ENCODE measurements around the gene KLK1.

KLK1 gene

DNA sequence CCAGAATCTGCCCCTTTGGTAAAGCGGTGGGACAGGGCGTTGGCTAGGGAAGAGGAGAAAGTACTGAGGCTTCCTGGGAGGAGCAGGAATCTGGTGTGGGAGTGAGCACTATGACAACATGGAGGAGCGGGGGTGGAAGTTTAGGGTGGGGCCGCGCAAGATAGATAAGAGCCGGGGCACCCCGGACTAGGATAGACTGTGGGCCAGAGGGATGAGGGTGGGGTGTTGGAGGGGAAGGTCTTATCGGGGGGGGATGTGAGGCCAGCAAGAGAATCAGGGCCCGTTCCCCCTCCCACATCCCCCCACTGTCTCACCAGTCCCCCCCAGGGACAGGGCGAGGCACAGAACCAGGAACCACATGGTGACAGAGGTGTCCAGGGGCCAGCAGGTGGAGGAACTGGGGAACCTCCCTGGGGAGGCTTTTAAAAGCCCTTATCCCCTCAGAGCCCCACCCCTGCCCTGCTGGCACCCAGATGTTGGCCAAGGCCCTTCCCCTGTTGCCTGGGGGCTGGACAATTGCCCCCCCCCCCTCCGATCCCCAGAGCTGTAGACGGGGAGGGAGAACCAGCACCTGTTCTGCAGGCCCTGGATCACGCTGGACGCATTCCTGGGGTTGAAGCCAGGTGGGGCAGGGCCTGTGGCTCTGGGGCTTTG, at the start of gene KLK1:
KLK1 (minus strand) TSS at position 399 of the 654 bp plus-strand sequence; CDS start at position 360, 39 bp downstream.
- DNase-seq (ENCODE audit: low read depth in 2 of 2): no peak

- DNase-seq (ENCODE audit: low read depth in 2 of 2): no peak
These were observed 49.5 kb upstream of the KLK1 start, which contains the start of gene KLK2 for GRCh38 chr19:50873056-50873455. TSS of gene KLK2 (plus strand) at chr19:50873439. CDS start at chr19:50873474, 35 bp downstream.

GRCh38 chr19:50870417-50871089, 47.0 kb upstream of the KLK1 start:
- no peak for DNase-seq (ENCODE audit: low read depth in 2 of 2)

- DNase-seq (ENCODE audit: low read depth in 2 of 2): no peak
These were observed 45.9 kb upstream of the KLK1 start for GRCh38 chr19:50869479-50869878.

DNA sequence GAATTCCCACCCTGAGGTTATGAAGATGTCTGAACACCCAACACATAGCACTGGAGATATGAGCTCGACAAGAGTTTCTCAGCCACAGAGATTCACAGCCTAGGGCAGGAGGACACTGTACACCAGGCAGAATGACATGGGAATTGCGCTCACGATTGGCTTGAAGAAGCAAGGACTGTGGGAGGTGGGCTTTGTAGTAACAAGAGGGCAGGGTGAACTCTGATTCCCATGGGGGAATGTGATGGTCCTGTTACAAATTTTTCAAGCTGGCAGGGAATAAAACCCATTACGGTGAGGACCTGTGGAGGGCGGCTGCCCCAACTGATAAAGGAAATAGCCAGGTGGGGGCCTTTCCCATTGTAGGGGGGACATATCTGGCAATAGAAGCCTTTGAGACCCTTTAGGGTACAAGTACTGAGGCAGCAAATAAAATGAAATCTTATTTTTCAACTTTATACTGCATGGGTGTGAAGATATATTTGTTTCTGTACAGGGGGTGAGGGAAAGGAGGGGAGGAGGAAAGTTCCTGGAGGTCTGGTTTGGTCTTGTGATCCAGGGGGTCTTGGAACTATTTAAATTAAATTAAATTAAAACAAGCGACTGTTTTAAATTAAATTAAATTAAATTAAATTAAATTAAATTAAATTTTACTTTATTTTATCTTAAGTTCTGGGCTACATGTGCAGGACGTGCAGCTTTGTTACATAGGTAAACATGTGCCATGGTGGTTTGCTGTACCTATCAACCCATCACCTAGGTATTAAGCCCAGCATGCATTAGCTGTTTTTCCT, 38.1 kb upstream of the KLK1 start:
- DNase-seq (ENCODE audit: low read depth in 2 of 2): no peak

DNA sequence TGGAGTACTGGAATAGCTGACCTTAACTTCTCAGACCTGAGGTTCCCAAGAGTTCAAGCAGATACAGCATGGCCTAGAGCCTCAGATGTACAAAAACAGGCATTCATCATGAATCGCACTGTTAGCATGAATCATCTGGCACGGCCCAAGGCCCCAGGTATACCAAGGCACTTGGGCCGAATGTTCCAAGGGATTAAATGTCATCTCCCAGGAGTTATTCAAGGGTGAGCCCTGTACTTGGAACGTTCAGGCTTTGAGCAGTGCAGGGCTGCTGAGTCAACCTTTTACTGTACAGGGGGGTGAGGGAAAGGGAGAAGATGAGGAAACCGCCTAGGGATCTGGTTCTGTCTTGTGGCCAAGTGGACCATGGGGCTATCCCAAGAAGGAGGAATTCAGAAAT, 37.4 kb upstream of the KLK1 start:
- no peak for DNase-seq (ENCODE audit: low read depth in 2 of 2)

- DNase-seq (ENCODE audit: low read depth in 2 of 2): no peak
These were observed 36.3 kb upstream of the KLK1 start for GRCh38 chr19:50859849-50860248.

- DNase-seq (ENCODE audit: low read depth in 2 of 2): no peak
These were observed 35.3 kb upstream of the KLK1 start for GRCh38 chr19:50858886-50859285.

DNA sequence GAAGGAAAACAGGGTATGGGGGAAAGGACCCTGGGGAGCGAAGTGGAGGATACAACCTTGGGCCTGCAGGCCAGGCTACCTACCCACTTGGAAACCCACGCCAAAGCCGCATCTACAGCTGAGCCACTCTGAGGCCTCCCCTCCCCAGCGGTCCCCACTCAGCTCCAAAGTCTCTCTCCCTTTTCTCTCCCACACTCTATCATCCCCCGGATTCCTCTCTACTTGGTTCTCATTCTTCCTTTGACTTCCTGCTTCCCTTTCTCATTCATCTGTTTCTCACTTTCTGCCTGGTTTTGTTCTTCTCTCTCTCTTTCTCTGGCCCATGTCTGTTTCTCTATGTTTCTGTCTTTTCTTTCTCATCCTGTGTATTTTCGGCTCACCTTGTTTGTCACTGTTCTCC, 33.8 kb upstream of the KLK1 start:
- no peak for DNase-seq (ENCODE audit: low read depth in 2 of 2)

DNA sequence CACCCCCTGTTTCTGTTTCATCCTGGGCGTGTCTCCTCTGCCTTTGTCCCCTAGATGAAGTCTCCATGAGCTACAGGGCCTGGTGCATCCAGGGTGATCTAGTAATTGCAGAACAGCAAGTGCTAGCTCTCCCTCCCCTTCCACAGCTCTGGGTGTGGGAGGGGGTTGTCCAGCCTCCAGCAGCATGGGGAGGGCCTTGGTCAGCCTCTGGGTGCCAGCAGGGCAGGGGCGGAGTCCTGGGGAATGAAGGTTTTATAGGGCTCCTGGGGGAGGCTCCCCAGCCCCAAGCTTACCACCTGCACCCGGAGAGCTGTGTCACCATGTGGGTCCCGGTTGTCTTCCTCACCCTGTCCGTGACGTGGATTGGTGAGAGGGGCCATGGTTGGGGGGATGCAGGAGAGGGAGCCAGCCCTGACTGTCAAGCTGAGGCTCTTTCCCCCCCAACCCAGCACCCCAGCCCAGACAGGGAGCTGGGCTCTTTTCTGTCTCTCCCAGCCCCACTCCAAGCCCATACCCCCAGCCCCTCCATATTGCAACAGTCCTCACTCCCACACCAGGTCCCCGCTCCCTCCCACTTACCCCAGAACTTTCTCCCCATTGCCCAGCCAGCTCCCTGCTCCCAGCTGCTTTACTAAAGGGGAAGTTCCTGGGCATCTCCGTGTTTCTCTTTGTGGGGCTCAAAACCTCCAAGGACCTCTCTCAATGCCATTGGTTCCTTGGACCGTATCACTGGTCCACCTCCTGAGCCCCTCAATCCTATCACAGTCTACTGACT, 31.2 kb upstream of the KLK1 start, which contains the start of gene KLK3:
KLK3 (plus strand) TSS at position 280 of the 775 bp plus-strand sequence; CDS start at position 321, 41 bp downstream.
- DNase-seq (ENCODE audit: low read depth in 2 of 2): no peak

- no peak for DNase-seq (ENCODE audit: low read depth in 2 of 2)
These were observed 28.0 kb upstream of the KLK1 start for GRCh38 chr19:50851620-50852019.

DNA sequence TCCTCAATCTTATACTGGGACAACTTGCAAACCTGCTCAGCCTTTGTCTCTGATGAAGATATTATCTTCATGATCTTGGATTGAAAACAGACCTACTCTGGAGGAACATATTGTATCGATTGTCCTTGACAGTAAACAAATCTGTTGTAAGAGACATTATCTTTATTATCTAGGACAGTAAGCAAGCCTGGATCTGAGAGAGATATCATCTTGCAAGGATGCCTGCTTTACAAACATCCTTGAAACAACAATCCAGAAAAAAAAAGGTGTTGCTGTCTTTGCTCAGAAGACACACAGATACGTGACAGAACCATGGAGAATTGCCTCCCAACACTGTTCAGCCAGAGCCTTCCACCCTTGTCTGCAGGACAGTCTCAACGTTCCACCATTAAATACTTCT, 27.2 kb upstream of the KLK1 start:
- DNase-seq (ENCODE audit: low read depth in 2 of 2): no peak

- DNase-seq (ENCODE audit: low read depth in 2 of 2): no peak
These were observed 20.8 kb upstream of the KLK1 start for GRCh38 chr19:50844296-50844935.

DNA sequence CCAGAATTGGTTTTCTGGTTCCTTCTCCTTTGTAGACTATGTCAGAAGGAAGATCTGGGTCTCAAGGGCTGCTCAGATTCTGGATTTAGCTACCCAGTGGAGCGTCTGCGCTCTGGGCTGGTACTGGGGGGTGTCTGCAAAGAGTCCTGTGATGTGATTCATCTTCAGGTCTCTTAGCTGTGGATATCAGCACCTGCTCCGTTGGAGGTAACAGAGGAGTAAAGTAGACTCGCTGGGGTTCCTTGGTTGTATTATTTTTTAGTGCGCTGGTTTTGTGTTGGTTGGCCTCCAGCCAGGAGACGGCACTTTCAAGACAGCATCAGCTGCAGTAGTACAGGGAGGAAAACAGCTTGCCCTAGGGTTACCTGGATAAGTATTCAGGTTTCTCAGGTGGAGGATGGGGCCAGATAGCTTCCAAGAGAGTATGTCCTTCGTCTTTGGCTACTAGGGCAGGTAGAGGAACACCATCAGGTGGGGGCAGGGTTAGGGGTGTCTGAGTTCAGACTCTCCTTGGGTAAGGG, 20.2 kb upstream of the KLK1 start:
- no peak for DNase-seq (ENCODE audit: low read depth in 2 of 2)

DNA sequence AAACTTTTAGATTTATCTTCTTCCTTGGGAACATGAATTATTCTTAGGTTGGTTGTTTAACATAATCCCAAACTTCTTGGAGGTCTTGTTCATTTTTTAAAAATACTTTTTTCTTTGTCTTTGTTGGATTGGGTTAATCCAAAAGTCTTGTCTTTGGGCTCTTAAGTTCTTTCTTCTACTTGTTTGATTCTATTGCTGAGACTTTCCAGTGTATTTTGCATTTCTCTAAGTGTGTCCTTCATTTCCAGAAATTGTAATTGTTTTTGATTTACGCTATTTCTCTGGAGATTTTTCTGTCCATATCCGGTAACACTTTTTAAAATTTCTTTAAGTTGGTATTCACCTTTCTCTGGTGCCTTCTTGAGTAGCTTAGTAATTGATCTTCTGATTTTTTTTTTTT, 19.6 kb upstream of the KLK1 start:
- no peak for DNase-seq (ENCODE audit: low read depth in 2 of 2)

DNA sequence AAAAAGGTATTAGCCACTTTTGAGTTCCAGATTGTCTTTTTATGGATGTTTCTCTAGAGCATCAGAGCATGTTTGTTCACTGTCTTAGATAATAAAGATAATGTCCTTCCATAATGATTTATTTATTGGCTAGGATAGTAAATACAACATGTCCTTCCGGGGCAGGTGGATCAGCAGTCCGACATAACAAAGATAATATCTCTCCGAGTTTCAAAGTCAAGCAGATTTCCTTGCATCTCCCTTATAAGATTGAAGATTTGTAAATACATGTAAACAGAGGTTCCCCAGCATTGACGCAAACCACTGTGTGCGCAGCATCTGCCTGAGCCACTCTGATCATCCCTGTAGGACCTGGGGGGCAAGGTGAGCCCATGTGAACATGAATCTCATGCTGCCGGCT, 18.5 kb upstream of the KLK1 start:
- DNase-seq (ENCODE audit: low read depth in 2 of 2): no peak

DNA sequence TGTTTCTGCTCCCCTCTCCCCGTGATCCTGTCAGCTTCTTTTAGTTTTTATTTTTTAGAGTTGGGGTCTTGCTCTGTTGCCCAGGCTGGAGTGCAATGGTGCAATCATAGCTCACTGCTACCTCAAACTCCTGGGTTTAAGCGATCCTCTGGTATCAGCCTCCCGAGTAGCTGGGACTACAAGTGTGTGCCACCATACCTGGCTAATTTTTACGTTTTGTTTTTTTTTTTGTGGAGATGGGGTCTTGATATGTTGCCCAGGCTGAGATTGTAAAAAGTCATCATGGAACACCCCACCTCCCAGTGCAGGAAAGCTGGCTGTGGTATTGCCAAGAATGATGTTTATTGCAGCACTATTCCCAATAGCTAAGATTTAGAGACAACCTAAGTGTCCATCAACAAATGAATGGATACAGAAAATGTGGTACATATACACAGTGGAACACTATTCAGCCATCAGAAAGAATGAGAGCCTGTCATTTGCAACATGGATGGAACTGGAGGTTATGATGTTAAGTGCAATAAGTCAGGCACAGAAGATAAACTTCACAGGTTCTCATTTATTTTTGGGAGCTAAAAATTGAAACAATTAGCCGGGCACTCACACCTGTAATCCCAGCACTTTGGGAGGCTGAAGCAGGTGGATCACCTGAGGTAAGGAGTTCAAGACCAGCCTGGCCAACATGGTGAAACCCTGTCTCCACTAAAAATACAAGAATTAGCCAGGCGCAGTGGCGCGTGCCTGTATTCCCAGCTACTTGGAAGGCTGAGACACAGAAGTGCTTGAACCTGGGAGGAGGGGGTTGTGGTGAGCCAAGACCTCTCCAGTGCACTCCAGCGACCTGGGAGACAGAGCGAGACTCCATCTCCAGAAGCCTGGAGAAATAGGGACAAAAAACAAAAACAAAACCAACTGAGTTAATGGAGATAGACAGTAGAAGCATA, 16.4 kb upstream of the KLK1 start:
- no peak for DNase-seq (ENCODE audit: low read depth in 2 of 2)

- no peak for DNase-seq (ENCODE audit: low read depth in 2 of 2)
These were observed 14.7 kb upstream of the KLK1 start for GRCh38 chr19:50838239-50838638.

GRCh38 chr19:50837300-50837699, 13.7 kb upstream of the KLK1 start:
- DNase-seq (ENCODE audit: low read depth in 2 of 2): no peak
